Activated naive CD8-positive, alpha-beta T cell treated with anti-CD3 and anti-CD28 coated beads for 36 hours (primary cell): ENCODE results near the gene SEMA3D. TPM values are rescaled to one million over a fixed set of nuclear protein-coding genes. Genes with fewer than 3 reads are reported as not detected.

Source experiments
- DNase-seq: peaks from one replicate; pipeline ENCODE4 v3.0.0; 2021
- H3K27ac Mint-ChIP-seq: one replicate; pipeline ENCODE4 v1.8.0; 2022; ENCODE audit warnings: mild to moderate bottlenecking, moderate library complexity, mixed read lengths
- H3K27me3 Mint-ChIP-seq: one replicate; pipeline ENCODE4 v1.8.0; 2022; ENCODE audit warnings: mild to moderate bottlenecking, mixed read lengths
- H3K36me3 Mint-ChIP-seq: one replicate; pipeline ENCODE4 v1.8.0; 2021; ENCODE audit warnings: mild to moderate bottlenecking, mixed read lengths
- H3K4me1 Mint-ChIP-seq: one replicate; pipeline ENCODE4 v1.8.0; 2021; ENCODE audit warnings: mixed read lengths
- H3K4me3 Mint-ChIP-seq: one replicate; pipeline ENCODE4 v1.8.0; 2022; ENCODE audit warnings: mild to moderate bottlenecking, moderate library complexity, mixed read lengths
- H3K9me3 Mint-ChIP-seq: one replicate; pipeline ENCODE4 v1.8.0; 2022; ENCODE audit warnings: mixed read lengths
- total RNA-seq, 2 experiments: library from RNA; stranded (reverse); gene quantifications; one replicate each; pipeline ENCODE4 v1.2.3, GENCODE V29; 2021

The SEMA3D gene
- total RNA-seq, 2 experiments from 2014 or later = not detected

- Mint-ChIP-seq H3K36me3 (no peaks in the 10 kb centered on the region), H3K4me1 (peaks cover 3% of the 10 kb centered on the region), H3K4me3 (no peak overlapping the region), H3K27ac (no peak overlapping the region), H3K27me3 (no peaks in the 10 kb centered on the region), H3K9me3 (peaks cover 2% of the 10 kb centered on the region)
- no peak for DNase-seq
Measured at GRCh38 chr7:85164376-85164775, 22.5 kb downstream of the SEMA3D start.

- H3K4me3 Mint-ChIP-seq = no peak overlapping the region
- DNase-seq = no peak
- peaks cover 5% of the 10 kb centered on the region for H3K9me3 Mint-ChIP-seq
- no peaks in the 10 kb centered on the region for H3K27me3 Mint-ChIP-seq
- H3K36me3 Mint-ChIP-seq = no peaks in the 10 kb centered on the region
- no peak overlapping the region for H3K27ac Mint-ChIP-seq
- peaks cover 3% of the 10 kb centered on the region for H3K4me1 Mint-ChIP-seq
Measured at GRCh38 chr7:85162721-85163120, 24.1 kb downstream of the SEMA3D start.

GRCh38 chr7:85160223-85160622, 26.6 kb downstream of the SEMA3D start:
- Mint-ChIP-seq H3K27ac (no peak overlapping the region), H3K9me3 (peaks cover 5% of the 10 kb centered on the region), H3K4me3 (no peak overlapping the region), H3K27me3 (no peaks in the 10 kb centered on the region), H3K36me3 (no peaks in the 10 kb centered on the region), H3K4me1 (peaks cover 3% of the 10 kb centered on the region)
- DNase-seq = peak; percentile 3

- Mint-ChIP-seq H3K27me3 (no peaks in the 10 kb centered on the region), H3K4me3 (no peak overlapping the region), H3K27ac (no peak overlapping the region), H3K36me3 (no peaks in the 10 kb centered on the region), H3K4me1 (peaks cover 3% of the 10 kb centered on the region), H3K9me3 (peaks cover 5% of the 10 kb centered on the region)
- no peak for DNase-seq
Measured at GRCh38 chr7:85159003-85159402, 27.9 kb downstream of the SEMA3D start.

- DNase-seq = no peak
- Mint-ChIP-seq H3K27me3 (no peaks in the 10 kb centered on the region), H3K4me1 (peaks cover 3% of the 10 kb centered on the region), H3K36me3 (no peaks in the 10 kb centered on the region), H3K27ac (no peak overlapping the region), H3K4me3 (no peak overlapping the region), H3K9me3 (peaks cover 5% of the 10 kb centered on the region)
Measured at GRCh38 chr7:85156661-85157208, 30.1 kb downstream of the SEMA3D start.

GRCh38 chr7:85154282-85154937, 32.4 kb downstream of the SEMA3D start:
- Mint-ChIP-seq H3K27me3 (no peaks in the 10 kb centered on the region), H3K27ac (no peak overlapping the region), H3K4me1 (no peaks in the 10 kb centered on the region), H3K9me3 (peaks cover 3% of the 10 kb centered on the region), H3K36me3 (no peaks in the 10 kb centered on the region), H3K4me3 (no peak overlapping the region)
- DNase-seq = no peak

GRCh38 chr7:85153715-85154114, 33.1 kb downstream of the SEMA3D start:
- Mint-ChIP-seq H3K4me3 (no peak overlapping the region), H3K36me3 (no peaks in the 10 kb centered on the region), H3K4me1 (no peaks in the 10 kb centered on the region), H3K9me3 (peaks cover 3% of the 10 kb centered on the region), H3K27me3 (no peaks in the 10 kb centered on the region), H3K27ac (no peak overlapping the region)
- DNase-seq = no peak

- Mint-ChIP-seq H3K27me3 (no peaks in the 10 kb centered on the region), H3K36me3 (no peaks in the 10 kb centered on the region), H3K4me1 (no peaks in the 10 kb centered on the region), H3K4me3 (no peak overlapping the region), H3K27ac (no peak overlapping the region), H3K9me3 (no peaks in the 10 kb centered on the region)
- no peak for DNase-seq
Measured at GRCh38 chr7:85150624-85151023, 36.2 kb downstream of the SEMA3D start.

- Mint-ChIP-seq H3K4me1 (no peaks in the 10 kb centered on the region), H3K36me3 (no peaks in the 10 kb centered on the region), H3K4me3 (no peak overlapping the region), H3K27me3 (no peaks in the 10 kb centered on the region), H3K27ac (no peak overlapping the region), H3K9me3 (no peaks in the 10 kb centered on the region)
- no peak for DNase-seq
Measured at GRCh38 chr7:85144771-85145170, 42.1 kb downstream of the SEMA3D start.

- Mint-ChIP-seq H3K36me3 (no peaks in the 10 kb centered on the region), H3K9me3 (no peaks in the 10 kb centered on the region), H3K27me3 (no peaks in the 10 kb centered on the region), H3K4me1 (no peaks in the 10 kb centered on the region), H3K4me3 (no peak overlapping the region), H3K27ac (no peak overlapping the region)
- DNase-seq = no peak
Measured at GRCh38 chr7:85135977-85136376, 50.9 kb downstream of the SEMA3D start.

GRCh38 chr7:85133560-85133959, 53.3 kb downstream of the SEMA3D start:
- no peaks in the 10 kb centered on the region for H3K9me3 Mint-ChIP-seq

GRCh38 chr7:85133006-85133405, 53.9 kb downstream of the SEMA3D start:
- no peak for DNase-seq
- Mint-ChIP-seq H3K36me3 (no peaks in the 10 kb centered on the region), H3K9me3 (no peaks in the 10 kb centered on the region), H3K4me3 (no peak overlapping the region), H3K27ac (no peak overlapping the region), H3K27me3 (no peaks in the 10 kb centered on the region), H3K4me1 (no peaks in the 10 kb centered on the region)

More at GRCh38 chr7:85133560-85133959, 53.3 kb downstream of the SEMA3D start:
- no peak overlapping the region for H3K27ac Mint-ChIP-seq
- DNase-seq = no peak
- H3K4me3 Mint-ChIP-seq = no peak overlapping the region
- H3K27me3 Mint-ChIP-seq = no peaks in the 10 kb centered on the region
- no peaks in the 10 kb centered on the region for H3K36me3 Mint-ChIP-seq
- H3K4me1 Mint-ChIP-seq = no peaks in the 10 kb centered on the region

- H3K4me3 Mint-ChIP-seq = no peak overlapping the region
- DNase-seq = no peak
- H3K36me3 Mint-ChIP-seq = no peaks in the 10 kb centered on the region
- H3K27me3 Mint-ChIP-seq = no peaks in the 10 kb centered on the region
- H3K27ac Mint-ChIP-seq = no peak overlapping the region
- no peaks in the 10 kb centered on the region for H3K4me1 Mint-ChIP-seq
- H3K9me3 Mint-ChIP-seq = no peaks in the 10 kb centered on the region
Measured at GRCh38 chr7:85130702-85131101, 56.2 kb downstream of the SEMA3D start.

- Mint-ChIP-seq H3K4me1 (no peaks in the 10 kb centered on the region), H3K9me3 (no peaks in the 10 kb centered on the region), H3K27me3 (no peaks in the 10 kb centered on the region), H3K36me3 (no peaks in the 10 kb centered on the region), H3K4me3 (no peak overlapping the region), H3K27ac (no peak overlapping the region)
- no peak for DNase-seq
Measured at GRCh38 chr7:85126383-85126782, 60.5 kb downstream of the SEMA3D start.

- H3K9me3 Mint-ChIP-seq = no peaks in the 10 kb centered on the region
- no peaks in the 10 kb centered on the region for H3K27me3 Mint-ChIP-seq
- no peaks in the 10 kb centered on the region for H3K36me3 Mint-ChIP-seq
- no peak for DNase-seq
- H3K4me1 Mint-ChIP-seq = no peaks in the 10 kb centered on the region
- H3K4me3 Mint-ChIP-seq = no peak overlapping the region
- no peak overlapping the region for H3K27ac Mint-ChIP-seq
Measured at GRCh38 chr7:85125651-85126131, 61.2 kb downstream of the SEMA3D start.

- Mint-ChIP-seq H3K4me3 (no peak overlapping the region), H3K9me3 (no peaks in the 10 kb centered on the region), H3K36me3 (no peaks in the 10 kb centered on the region), H3K4me1 (no peaks in the 10 kb centered on the region), H3K27ac (no peak overlapping the region), H3K27me3 (no peaks in the 10 kb centered on the region)
- DNase-seq = no peak
Measured at GRCh38 chr7:85125176-85125575, 61.7 kb downstream of the SEMA3D start.
